Left forelimb (tissue), 1 donor: ENCODE results near the gene DAAM1.

Experiments used
- DNase-seq: peaks from one replicate; pipeline ENCODE4 v3.0.0-alpha.2; 2018; ENCODE audit warnings: low spot score

The DAAM1 gene

GRCh38 chr14:59292921-59293534, 104.6 kb downstream of the DAAM1 start:
- DNase-seq, result no peak

- DNase-seq, result no peak
Measured at GRCh38 chr14:59293935-59294661, 105.6 kb downstream of the DAAM1 start.

- DNase-seq, result no peak
Measured at GRCh38 chr14:59294662-59294992, 106.2 kb downstream of the DAAM1 start.

GRCh38 chr14:59295951-59296350, 107.5 kb downstream of the DAAM1 start:
- DNase-seq, result no peak

GRCh38 chr14:59296508-59296907, 108.0 kb downstream of the DAAM1 start:
- DNase-seq, result no peak

GRCh38 chr14:59297071-59297776, 108.8 kb downstream of the DAAM1 start:
- no peak for DNase-seq

- DNase-seq, result no peak
Measured at GRCh38 chr14:59299731-59300130, 111.3 kb downstream of the DAAM1 start.

- DNase-seq, result no peak
Measured at GRCh38 chr14:59301354-59301753, 112.9 kb downstream of the DAAM1 start.

- no peak for DNase-seq
Measured at GRCh38 chr14:59302313-59302712, 113.8 kb downstream of the DAAM1 start.

GRCh38 chr14:59303216-59303615, 114.7 kb downstream of the DAAM1 start:
- no peak for DNase-seq

- DNase-seq, result no peak
Measured at GRCh38 chr14:59305231-59305630, 116.8 kb downstream of the DAAM1 start.

- no peak for DNase-seq
Measured at GRCh38 chr14:59305836-59306555, 117.5 kb downstream of the DAAM1 start.

GRCh38 chr14:59306775-59307174, 118.3 kb downstream of the DAAM1 start:
- DNase-seq, result no peak

GRCh38 chr14:59308086-59308485, 119.6 kb downstream of the DAAM1 start:
- no peak for DNase-seq

- no peak for DNase-seq
Measured at GRCh38 chr14:59308673-59309072, 120.2 kb downstream of the DAAM1 start.

GRCh38 chr14:59309291-59309900, 120.9 kb downstream of the DAAM1 start:
- DNase-seq, result no peak

GRCh38 chr14:59310633-59311032, 122.2 kb downstream of the DAAM1 start:
- DNase-seq, result no peak

- no peak for DNase-seq
Measured at GRCh38 chr14:59311723-59312122, 123.3 kb downstream of the DAAM1 start.

GRCh38 chr14:59313144-59313651, 124.7 kb downstream of the DAAM1 start:
- no peak for DNase-seq

- no peak for DNase-seq
Measured at GRCh38 chr14:59313658-59314608, 125.5 kb downstream of the DAAM1 start.
